A673 (cell line): ENCODE results near the gene STAT5B. TPM values are rescaled to one million over a fixed set of nuclear protein-coding genes. Genes with fewer than 3 reads are reported as not detected.

Experiments used
- BruUV-seq: library from RNA; stranded (reverse); fragments of 400-500 nt; replicated peaks from 2 replicates; lab custom pipeline; 2021; lab: Mats Ljungman, UMichigan
- CTCF ChIA-PET: fragments of 300-600 bp; sonication (Branson Sonifier 250); formaldehyde crosslinking; loops from one replicate; lab custom pipeline; 2022; ENCODE audit warnings: antibody characterized with exemption; lab: Charles Lee
- POLR2A ChIA-PET: fragments of 300-600 bp; sonication (Branson Sonifier 250); formaldehyde crosslinking; loops from one replicate; lab custom pipeline; 2022; ENCODE audit warnings: antibody characterized with exemption; ENCODE audit not compliant: low non-redundant PET; lab: Charles Lee
- DNase-seq: peaks from one replicate; pipeline ENCODE4 v3.0.0-alpha.2; 2015; ENCODE audit warnings: low spot score
- H3K27ac ChIP-seq: fragments of 200-600 bp; sonication (generic); 2 replicates; pipeline ENCODE4 v1.5.1; 2016; ENCODE audit warnings: mixed run types, low read depth, mild to moderate bottlenecking, mixed read lengths, antibody characterized with exemption, low read length; ENCODE audit not compliant: poor library complexity, severe bottlenecking
- H3K27me3 ChIP-seq: fragments of 200-600 bp; sonication (generic); replicated peaks from 2 replicates; pipeline ENCODE4 v1.6.1; 2017; ENCODE audit warnings: mixed run types, low read depth, mild to moderate bottlenecking, mixed read lengths, antibody characterized with exemption, low read length; ENCODE audit not compliant: insufficient read depth, poor library complexity
- H3K36me3 ChIP-seq: fragments of 200-600 bp; sonication (generic); 2 replicates; pipeline ENCODE4 v1.6.1; 2016; ENCODE audit warnings: mixed run types, mild to moderate bottlenecking, mixed read lengths, antibody characterized with exemption, low read length; ENCODE audit not compliant: insufficient read depth, poor library complexity, severe bottlenecking
- H3K4me1 ChIP-seq: fragments of 200-600 bp; sonication (generic); 2 replicates; pipeline ENCODE4 v1.6.1; 2017; ENCODE audit warnings: mixed run types, mild to moderate bottlenecking, mixed read lengths, antibody characterized with exemption, low read length; ENCODE audit not compliant: insufficient read depth, poor library complexity, severe bottlenecking
- H3K4me3 ChIP-seq: fragments of 200-600 bp; sonication (generic); 2 replicates; pipeline ENCODE4 v1.5.1; 2016; ENCODE audit warnings: low read depth, mixed run types, mild to moderate bottlenecking, mixed read lengths, low read length; ENCODE audit not compliant: poor library complexity, severe bottlenecking
- H3K9me3 ChIP-seq: fragments of 200-600 bp; sonication (generic); 2 replicates; pipeline ENCODE4 v1.6.1; 2016; ENCODE audit warnings: mixed run types, low read depth, mild to moderate bottlenecking, mixed read lengths, antibody characterized with exemption, low read length; ENCODE audit not compliant: poor library complexity, severe bottlenecking
- EZH2 ChIP-seq: fragments of 200-600 bp; sonication (generic); IDR thresholded peaks from 2 replicates; pipeline ENCODE4 v1.6.1; 2017; ENCODE audit warnings: borderline replicate concordance, low read depth, mild to moderate bottlenecking, mixed read lengths, antibody characterized with exemption, low read length; ENCODE audit not compliant: poor library complexity, severe bottlenecking
- intact Hi-C: fragments of 100-400 bp; cut with micrococcal nuclease; formaldehyde crosslinking; loops from one replicate; pipeline ENCODE4 v1.10.0; 2022; ENCODE audit not compliant: unreplicated experiment
- total RNA-seq: library from RNA; stranded (reverse); gene quantifications from 2 replicates; pipeline ENCODE4 v1.2.3, GENCODE V29; 2021
- TF ChIP-seq, protein P1 (sequence below): fragments of 300-800, 200-600 bp; sonication (generic); conservative IDR thresholded peaks from 2 replicates; pipeline ENCODE4 v1.5.1; 2017; ENCODE audit warnings: low read depth, mild to moderate bottlenecking, antibody characterized with exemption, low read length, moderate library complexity, mixed read lengths

Gene STAT5B
- total RNA-seq, 1 experiment from 2014 or later = 11.2 TPM

DNA sequence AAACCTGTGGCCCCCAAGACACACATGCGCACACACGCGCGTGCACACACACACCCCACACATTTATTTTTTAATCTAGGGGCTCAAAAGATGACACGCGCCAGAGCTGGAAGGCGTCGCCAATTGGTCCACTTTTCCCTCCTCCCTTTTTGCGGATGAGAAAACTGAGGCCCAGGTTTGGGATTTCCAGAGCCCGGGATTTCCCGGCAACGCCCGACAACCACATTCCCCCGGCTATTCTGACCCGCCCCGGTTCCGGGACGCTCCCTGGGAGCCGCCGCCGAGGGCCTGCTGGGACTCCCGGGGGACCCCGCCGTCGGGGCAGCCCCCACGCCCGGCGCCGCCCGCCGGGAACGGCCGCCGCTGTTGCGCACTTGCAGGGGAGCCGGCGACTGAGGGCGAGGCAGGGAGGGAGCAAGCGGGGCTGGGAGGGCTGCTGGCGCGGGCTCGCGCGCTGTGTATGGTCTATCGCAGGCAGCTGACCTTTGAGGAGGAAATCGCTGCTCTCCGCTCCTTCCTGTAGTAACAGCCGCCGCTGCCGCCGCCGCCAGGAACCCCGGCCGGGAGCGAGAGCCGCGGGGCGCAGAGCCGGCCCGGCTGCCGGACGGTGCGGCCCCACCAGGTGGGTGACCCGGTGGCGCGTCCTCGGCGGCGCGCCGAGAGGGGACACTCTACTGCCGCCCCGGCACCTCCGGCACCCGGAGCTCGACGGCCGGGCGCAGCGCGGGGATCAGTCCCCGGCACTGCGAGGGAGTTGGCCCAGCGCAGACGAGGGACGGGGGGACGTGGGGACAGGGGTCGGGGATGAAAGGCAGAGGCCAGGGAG is 12.0 kb upstream of the STAT5B start, which contains the start of gene STAT5A:
TSS of gene STAT5A (plus strand) at position 522 of the 826 bp plus-strand sequence. CDS start 914 bp downstream, outside the sequence.
- intact Hi-C loops = no loop called here
- H3K9me3 ChIP-seq = no peaks in the 10 kb centered on the region
- POLR2A ChIA-PET = no interaction called here
- no peaks in the 10 kb centered on the region for H3K4me1 ChIP-seq
- no peaks in the 10 kb centered on the region for H3K36me3 ChIP-seq
- no peak within 1 kb of the TSS for H3K27ac ChIP-seq
- peak within 1 kb of the TSS; percentile 40 for H3K4me3 ChIP-seq
- DNase-seq = peak; percentile 17
- CTCF ChIA-PET = no interaction called here
- TF ChIP-seq, protein P1, sequence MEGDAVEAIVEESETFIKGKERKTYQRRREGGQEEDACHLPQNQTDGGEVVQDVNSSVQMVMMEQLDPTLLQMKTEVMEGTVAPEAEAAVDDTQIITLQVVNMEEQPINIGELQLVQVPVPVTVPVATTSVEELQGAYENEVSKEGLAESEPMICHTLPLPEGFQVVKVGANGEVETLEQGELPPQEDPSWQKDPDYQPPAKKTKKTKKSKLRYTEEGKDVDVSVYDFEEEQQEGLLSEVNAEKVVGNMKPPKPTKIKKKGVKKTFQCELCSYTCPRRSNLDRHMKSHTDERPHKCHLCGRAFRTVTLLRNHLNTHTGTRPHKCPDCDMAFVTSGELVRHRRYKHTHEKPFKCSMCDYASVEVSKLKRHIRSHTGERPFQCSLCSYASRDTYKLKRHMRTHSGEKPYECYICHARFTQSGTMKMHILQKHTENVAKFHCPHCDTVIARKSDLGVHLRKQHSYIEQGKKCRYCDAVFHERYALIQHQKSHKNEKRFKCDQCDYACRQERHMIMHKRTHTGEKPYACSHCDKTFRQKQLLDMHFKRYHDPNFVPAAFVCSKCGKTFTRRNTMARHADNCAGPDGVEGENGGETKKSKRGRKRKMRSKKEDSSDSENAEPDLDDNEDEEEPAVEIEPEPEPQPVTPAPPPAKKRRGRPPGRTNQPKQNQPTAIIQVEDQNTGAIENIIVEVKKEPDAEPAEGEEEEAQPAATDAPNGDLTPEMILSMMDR = no peak
- no TSS peak for BruUV-seq
- no peaks in the 10 kb centered on the region for H3K27me3 ChIP-seq

DNA sequence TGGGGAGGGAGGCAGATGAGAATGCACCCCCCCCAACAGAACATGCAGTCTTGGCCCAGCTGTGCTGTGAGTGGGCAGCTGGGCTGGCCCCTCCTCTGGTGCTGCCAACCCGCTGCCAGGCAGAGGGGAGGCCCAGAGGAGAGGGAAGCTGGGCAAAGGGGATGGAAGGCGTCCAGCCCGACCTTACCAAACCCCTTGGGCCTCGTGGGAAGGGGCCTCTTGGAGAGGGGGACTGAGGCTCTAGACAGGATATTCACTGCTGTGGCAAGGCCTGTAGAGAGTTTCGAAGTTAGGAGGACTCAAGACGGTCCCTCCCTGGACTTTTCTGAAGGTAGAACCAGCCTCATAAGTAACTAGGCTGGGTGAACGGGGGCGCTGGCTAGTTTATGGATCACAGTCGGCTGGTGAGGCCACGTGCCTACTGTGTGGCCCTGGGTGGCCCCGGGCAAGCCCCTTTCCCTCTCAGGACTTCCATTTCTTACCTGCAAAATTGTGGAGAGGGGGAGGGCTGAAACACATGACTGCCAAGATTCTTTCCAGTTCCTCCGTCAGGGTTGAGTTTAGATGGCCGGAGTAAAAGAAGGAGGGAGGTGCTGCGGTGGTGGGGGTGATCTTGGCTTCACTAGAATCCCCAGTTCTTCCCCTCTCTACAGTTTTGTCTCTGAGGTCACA is 11.2 kb upstream of the STAT5B start:
- no TSS peak for BruUV-seq
- no peaks in the 10 kb centered on the region for H3K27me3 ChIP-seq
- intact Hi-C loops = no loop called here
- peak overlapping the region; percentile 40 for H3K4me3 ChIP-seq
- CTCF ChIA-PET = no interaction called here
- TF ChIP-seq EZH2 = no peak
- TF ChIP-seq, protein P1 = no peak
- POLR2A ChIA-PET = no interaction called here
- H3K27ac ChIP-seq = no peak overlapping the region
- H3K36me3 ChIP-seq = no peaks in the 10 kb centered on the region
- DNase-seq = no peak
- H3K9me3 ChIP-seq = no peaks in the 10 kb centered on the region
- H3K4me1 ChIP-seq = no peaks in the 10 kb centered on the region

DNA sequence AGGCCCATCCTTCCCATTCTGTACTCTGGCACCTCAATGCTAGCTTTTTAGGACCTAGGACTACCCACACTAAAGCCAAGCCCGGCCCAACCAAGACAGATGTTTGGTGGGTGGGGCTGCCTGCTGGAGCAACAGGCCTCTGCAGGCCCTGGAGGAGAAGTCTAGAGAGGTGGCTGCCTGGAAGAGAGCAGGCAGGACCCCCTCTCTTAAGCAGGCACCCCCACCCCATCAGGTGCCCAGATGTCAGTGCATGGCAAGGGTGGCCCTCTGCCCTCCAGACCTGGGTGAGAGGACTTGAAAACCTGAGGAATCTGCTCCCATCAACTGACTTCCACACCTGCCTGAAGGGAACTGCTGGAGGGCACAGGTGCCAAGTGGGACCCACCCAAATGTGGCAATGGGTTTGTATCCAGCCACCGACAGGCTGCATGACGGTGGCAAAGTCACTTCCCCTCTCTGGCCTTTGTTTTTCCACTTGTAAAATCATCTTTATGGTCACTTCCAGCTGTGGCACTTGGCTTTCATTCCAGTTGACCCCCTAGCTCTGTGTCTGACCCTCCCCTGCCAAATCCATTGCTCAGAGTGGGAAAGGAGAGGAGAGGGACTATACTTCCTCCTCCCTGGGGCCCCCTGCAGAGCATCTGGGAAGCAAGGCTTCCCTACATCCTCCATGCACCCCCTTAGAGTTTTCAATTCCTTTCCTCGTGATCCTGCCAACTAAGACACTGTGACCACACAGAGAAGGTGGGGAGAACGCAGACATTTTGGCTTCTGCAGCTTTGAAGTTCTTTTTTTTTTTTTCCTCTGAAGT is 10.4 kb upstream of the STAT5B start:
- H3K4me3 ChIP-seq = no peak overlapping the region

More for the DNA sequence above, 10.4 kb upstream of the STAT5B start:
- DNase-seq = no peak
- H3K27ac ChIP-seq = no peak overlapping the region
- no TSS peak for BruUV-seq
- TF ChIP-seq EZH2 = no peak
- TF ChIP-seq, protein P1 = no peak
- intact Hi-C loops = no loop called here
- H3K9me3 ChIP-seq = no peaks in the 10 kb centered on the region
- POLR2A ChIA-PET = no interaction called here
- CTCF ChIA-PET = no interaction called here
- H3K36me3 ChIP-seq = no peaks in the 10 kb centered on the region
- H3K4me1 ChIP-seq = no peaks in the 10 kb centered on the region
- no peaks in the 10 kb centered on the region for H3K27me3 ChIP-seq
